GM12878 (cell line): ENCODE results near the gene GOLGA5. TPM values are rescaled to one million over a fixed set of nuclear protein-coding genes. Genes with fewer than 3 reads are reported as not detected.

Experiments
- ATF2 ChIP-seq: IDR thresholded peaks from 2 replicates; pipeline ENCODE4 v1.6.1; 2012; ENCODE audit warnings: low read length, inconsistent platforms
- BCL3 ChIP-seq: IDR thresholded peaks from 2 replicates; pipeline ENCODE4 v1.6.1; 2011; ENCODE audit warnings: borderline replicate concordance, low read depth, mild to moderate bottlenecking, moderate library complexity, low read length; ENCODE audit not compliant: insufficient read depth, poor library complexity, severe bottlenecking
- BHLHE40 ChIP-seq, 2 experiments: fragments of 450-650 bp in 1 of 2; IDR thresholded peaks; 2 replicates each; pipeline ENCODE4 v1.6.1; 2011 to 2017; ENCODE audit warnings: low read depth in 2 of 2, borderline replicate concordance in 1 of 2, improper control_type of control experiment in 1 of 2, low read length in 1 of 2, mild to moderate bottlenecking in 1 of 2
- FOXK2 ChIP-seq: fragments of 450-650 bp; IDR thresholded peaks from 2 replicates; pipeline ENCODE4 v1.6.1; 2017; ENCODE audit warnings: mild to moderate bottlenecking, moderate library complexity
- HCFC1 ChIP-seq: fragments of 150-350 bp; IDR thresholded peaks from 2 replicates; pipeline ENCODE4 v1.6.1; 2014; ENCODE audit warnings: low read length
- HDAC2 ChIP-seq: fragments of 200-600 bp; sonication (generic); IDR thresholded peaks from 2 replicates; pipeline ENCODE4 v1.6.1; 2017
- HDAC6 ChIP-seq: fragments of 200-600 bp; sonication (generic); IDR thresholded peaks from one replicate; pipeline ENCODE4 v1.8.0; 2017; ENCODE audit warnings: antibody characterized with exemption; ENCODE audit not compliant: unreplicated experiment
- HDGF ChIP-seq: fragments of 450-650 bp; IDR thresholded peaks from 2 replicates; pipeline ENCODE4 v1.6.1; 2016; ENCODE audit warnings: antibody characterized with exemption
- LARP7 ChIP-seq: fragments of 450-650 bp; IDR thresholded peaks from 2 replicates; pipeline ENCODE4 v1.6.1; 2017; ENCODE audit warnings: mild to moderate bottlenecking
- POLR2AphosphoS2 ChIP-seq: IDR thresholded peaks from 2 replicates; pipeline ENCODE4 v1.6.1; 2011; ENCODE audit warnings: low read depth, mild to moderate bottlenecking, low read length, improper control_type of control experiment, moderate library complexity
- POU2F2 ChIP-seq: IDR thresholded peaks from 3 replicates; pipeline ENCODE4 v1.6.1; 2011; ENCODE audit warnings: low read depth, mild to moderate bottlenecking, low read length, borderline replicate concordance
- RELB ChIP-seq: fragments of 450-650 bp; IDR thresholded peaks from 2 replicates; pipeline ENCODE4 v1.6.1; 2017; ENCODE audit warnings: low read depth, mild to moderate bottlenecking, moderate library complexity
- RUNX3 ChIP-seq: IDR thresholded peaks from 2 replicates; pipeline ENCODE4 v1.6.1; 2012; ENCODE audit warnings: low read length, inconsistent platforms
- SRF ChIP-seq, 2 experiments: IDR thresholded peaks; 2 replicates each; pipeline ENCODE4 v1.6.1; 2011; ENCODE audit warnings: low read depth in 2 of 2, low read length in 2 of 2, mild to moderate bottlenecking in 1 of 2, moderate library complexity in 1 of 2
- TBL1XR1 ChIP-seq: IDR thresholded peaks from 2 replicates; pipeline ENCODE4 v1.6.1; 2012; ENCODE audit warnings: low read depth, low read length, improper control_type of control experiment
- WRNIP1 ChIP-seq: IDR thresholded peaks from 2 replicates; pipeline ENCODE4 v1.6.1; 2011; ENCODE audit warnings: low read depth, low read length, improper control_type of control experiment, borderline replicate concordance
- ZNF274 ChIP-seq: IDR thresholded peaks from one replicate; pipeline ENCODE4 v1.8.0; 2011; ENCODE audit not compliant: insufficient read length, insufficient read depth
- polyA plus RNA-seq, 11 experiments: library from polyadenylated mRNA; depleted of rRNA in 4 of 11; unstranded in 6 of 11; stranded (reverse) in 5 of 11; fragments of >200 nt; fragmentation: Nextera tagmentation in 4 of 11; fragmentation: Illumina TruSeq in 1 of 11; extraction: Ambion mirVana in 4 of 11; extraction: Trizol in 1 of 11; gene quantifications; 1 replicate in 1 of 11; 2 replicates in 10 of 11; pipeline versions ENCODE4 v1.2.1 to v1.2.3, GENCODE V29; 2011 to 2016; ENCODE audit warnings: inconsistent platforms in 2 of 11, missing spikeins in 2 of 11, low read depth in 1 of 11
- total RNA-seq, 4 experiments: library from RNA; depleted of rRNA in 3 of 4; stranded (reverse); fragments of >200 nt in 3 of 4; fragmentation: Illumina TruSeq in 1 of 4; extraction: Trizol in 1 of 4; gene quantifications; 2 replicates each; pipeline versions ENCODE4 v1.2.1 to v1.2.3, GENCODE V29; 2013 to 2021
- TF ChIP-seq, protein P1 (sequence below): fragments of 450-650 bp; IDR thresholded peaks from 2 replicates; pipeline ENCODE4 v1.6.1; 2017; ENCODE audit warnings: mild to moderate bottlenecking
- TF ChIP-seq, protein P2 (sequence below): IDR thresholded peaks from 2 replicates; pipeline ENCODE4 v1.6.1; 2011; ENCODE audit warnings: low read depth, mild to moderate bottlenecking, low read length, moderate library complexity, borderline replicate concordance; ENCODE audit errors: extremely low read depth
- TF ChIP-seq, protein P3 (sequence below): fragments of 450-650 bp; IDR thresholded peaks from 2 replicates; pipeline ENCODE4 v1.6.1; 2018; ENCODE audit warnings: borderline replicate concordance, mild to moderate bottlenecking; ENCODE audit not compliant: partially characterized antibody

The GOLGA5 gene
- total and polyA plus RNA-seq, 10 of the 15 experiments (the other 5 are each of a cell fraction or from before 2014, with no cell fraction given) = 10.9 to 30.1 (median 19.7) TPM

DNA sequence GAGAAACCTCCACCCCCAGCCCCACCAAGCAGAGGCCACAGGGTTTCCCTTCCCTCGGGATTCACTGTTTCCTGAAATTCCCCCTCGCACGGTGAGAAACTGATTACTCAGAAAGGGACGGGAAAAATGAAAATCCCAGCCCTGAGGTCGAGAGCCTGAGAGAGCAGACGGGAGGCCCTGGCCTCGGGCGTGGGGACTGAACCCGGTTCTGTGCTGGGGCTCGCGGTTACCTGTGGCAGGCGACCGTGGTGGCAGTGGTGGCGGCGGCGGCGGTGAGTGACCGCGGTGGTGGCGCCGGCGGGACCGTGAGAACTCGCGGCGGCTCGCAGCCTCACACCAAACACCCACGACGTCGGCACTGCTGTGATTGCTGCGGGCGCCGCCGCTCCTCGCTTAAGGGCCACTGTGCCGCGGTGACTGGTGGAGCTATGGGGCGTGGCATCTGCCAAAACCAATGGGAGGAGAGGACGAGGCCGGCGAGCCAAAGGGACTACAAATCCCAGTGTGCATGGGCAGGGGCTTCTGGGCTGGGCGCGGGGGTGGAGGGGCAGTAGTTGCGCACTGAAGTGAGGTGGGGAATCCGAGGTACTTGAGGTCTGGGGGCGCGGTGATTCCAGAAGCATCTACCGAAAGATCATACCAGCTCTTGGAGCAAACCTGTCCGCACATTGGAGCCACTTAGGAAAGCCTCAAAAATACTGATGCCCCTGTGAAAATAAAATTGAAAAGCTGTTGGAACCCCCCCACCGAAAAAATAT lies 45.7 kb upstream of the GOLGA5 start, which contains the start of gene LGMN (continued):
- TF ChIP-seq ATF2 = 0 out of 2 replicates have a peak, but pooled peaks have one; percentile 25
- TF ChIP-seq HDAC2 = no peak
- TF ChIP-seq, protein P1, sequence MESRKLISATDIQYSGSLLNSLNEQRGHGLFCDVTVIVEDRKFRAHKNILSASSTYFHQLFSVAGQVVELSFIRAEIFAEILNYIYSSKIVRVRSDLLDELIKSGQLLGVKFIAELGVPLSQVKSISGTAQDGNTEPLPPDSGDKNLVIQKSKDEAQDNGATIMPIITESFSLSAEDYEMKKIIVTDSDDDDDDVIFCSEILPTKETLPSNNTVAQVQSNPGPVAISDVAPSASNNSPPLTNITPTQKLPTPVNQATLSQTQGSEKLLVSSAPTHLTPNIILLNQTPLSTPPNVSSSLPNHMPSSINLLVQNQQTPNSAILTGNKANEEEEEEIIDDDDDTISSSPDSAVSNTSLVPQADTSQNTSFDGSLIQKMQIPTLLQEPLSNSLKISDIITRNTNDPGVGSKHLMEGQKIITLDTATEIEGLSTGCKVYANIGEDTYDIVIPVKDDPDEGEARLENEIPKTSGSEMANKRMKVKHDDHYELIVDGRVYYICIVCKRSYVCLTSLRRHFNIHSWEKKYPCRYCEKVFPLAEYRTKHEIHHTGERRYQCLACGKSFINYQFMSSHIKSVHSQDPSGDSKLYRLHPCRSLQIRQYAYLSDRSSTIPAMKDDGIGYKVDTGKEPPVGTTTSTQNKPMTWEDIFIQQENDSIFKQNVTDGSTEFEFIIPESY = no peak
- TF ChIP-seq FOXK2 = no peak
- no peak for TF ChIP-seq SRF (IDR thresholded peaks at IDR 0.05; ENCODE audit: low read depth in 2 of 2, low read length in 2 of 2)
- no peak for TF ChIP-seq WRNIP1
- 0 out of 2 replicates have a peak, but pooled peaks have one; percentile 42 for TF ChIP-seq TBL1XR1
- TF ChIP-seq HCFC1 = peak; percentile 85
- TF ChIP-seq HDGF = peak; percentile 87
- peak; percentile 75 for TF ChIP-seq RUNX3
- TF ChIP-seq, protein P2, sequence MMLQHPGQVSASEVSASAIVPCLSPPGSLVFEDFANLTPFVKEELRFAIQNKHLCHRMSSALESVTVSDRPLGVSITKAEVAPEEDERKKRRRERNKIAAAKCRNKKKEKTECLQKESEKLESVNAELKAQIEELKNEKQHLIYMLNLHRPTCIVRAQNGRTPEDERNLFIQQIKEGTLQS = no peak
- peak; percentile 20 for TF ChIP-seq BCL3
- peak; percentile 71; the same call in 1 of the 2 replicates for TF ChIP-seq LARP7
- TF ChIP-seq, protein P3, sequence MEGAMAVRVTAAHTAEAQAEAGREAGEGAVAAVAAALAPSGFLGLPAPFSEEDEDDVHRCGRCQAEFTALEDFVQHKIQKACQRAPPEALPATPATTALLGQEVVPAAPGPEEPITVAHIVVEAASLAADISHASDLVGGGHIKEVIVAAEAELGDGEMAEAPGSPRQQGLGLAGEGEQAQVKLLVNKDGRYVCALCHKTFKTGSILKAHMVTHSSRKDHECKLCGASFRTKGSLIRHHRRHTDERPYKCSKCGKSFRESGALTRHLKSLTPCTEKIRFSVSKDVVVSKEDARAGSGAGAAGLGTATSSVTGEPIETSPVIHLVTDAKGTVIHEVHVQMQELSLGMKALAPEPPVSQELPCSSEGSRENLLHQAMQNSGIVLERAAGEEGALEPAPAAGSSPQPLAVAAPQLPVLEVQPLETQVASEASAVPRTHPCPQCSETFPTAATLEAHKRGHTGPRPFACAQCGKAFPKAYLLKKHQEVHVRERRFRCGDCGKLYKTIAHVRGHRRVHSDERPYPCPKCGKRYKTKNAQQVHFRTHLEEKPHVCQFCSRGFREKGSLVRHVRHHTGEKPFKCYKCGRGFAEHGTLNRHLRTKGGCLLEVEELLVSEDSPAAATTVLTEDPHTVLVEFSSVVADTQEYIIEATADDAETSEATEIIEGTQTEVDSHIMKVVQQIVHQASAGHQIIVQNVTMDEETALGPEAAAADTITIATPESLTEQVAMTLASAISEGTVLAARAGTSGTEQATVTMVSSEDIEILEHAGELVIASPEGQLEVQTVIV = no peak
- TF ChIP-seq BHLHE40 (IDR thresholded peaks at IDR 0.05; ENCODE audit: borderline replicate concordance in 1 of 2, low read depth in 2 of 2, low read length in 1 of 2) = peak; percentile 62 to 94; a peak in 3 of 4 replicates
- 0 out of 3 replicates have a peak, but pooled peaks have one; percentile 8 for TF ChIP-seq POU2F2
- TF ChIP-seq RELB = peak; percentile 65; the same call in 1 of the 2 replicates
- TF ChIP-seq HDAC6 = no peak
- no peak for TF ChIP-seq ZNF274
- peak; percentile 93 for TF ChIP-seq POLR2AphosphoS2
